A549 (cell line): ENCODE measurements around the gene ALDH3B1. TPM values are rescaled to one million over a fixed set of nuclear protein-coding genes. Genes with fewer than 3 reads are reported as not detected.

ENCODE experiments used
- ATAC-seq, 2 experiments: fragments of 200-7000 bp in 1 of 2; fragments of >200 bp in 1 of 2; cut with Nextera tagmentation in 1 of 2; cut with Tn5 transposase in 1 of 2; 3 replicates each; pipeline versions ENCODE4 v1.8.0 to v1.9.1; 2018 to 2020; ENCODE audit warnings: mild to moderate bottlenecking in 1 of 2, moderate library complexity in 1 of 2
- CTCF ChIA-PET: fragments of 300-600 bp; sonication (Branson Sonifier 250); formaldehyde crosslinking; extraction: SDS; loops from one replicate; lab custom pipeline; 2021; ENCODE audit warnings: antibody characterized with exemption, inconsistent platforms; lab: Yijun Ruan, JAX
- POLR2A ChIA-PET: fragments of 350-600 bp; formaldehyde crosslinking; extraction: SDS; loops from one replicate; lab custom pipeline; 2021; ENCODE audit warnings: antibody characterized with exemption, inconsistent platforms; lab: Yijun Ruan, JAX
- DNase-seq, 2 experiments: peaks; one replicate each; pipeline versions ENCODE4 v3.0.0 to v3.0.0-alpha.2; 2011 to 2016; ENCODE audit warnings: low read depth in 1 of 2, low spot score in 1 of 2
- FAIRE-seq: peaks from 2 replicates; lab custom pipeline; 2011; peaks lifted over from hg19 to GRCh38; lab: Jason Lieb, UNC
- H3K27ac ChIP-seq, 2 experiments: fragments of >200 bp; sonication (Bioruptor Twin); formaldehyde crosslinking; 3 replicates each; pipeline ENCODE4 v1.5.1; 2016 to 2017
- H3K4me1 ChIP-seq: fragments of >200 bp; sonication (Bioruptor Twin); formaldehyde crosslinking; 3 replicates; pipeline ENCODE4 v1.6.1; 2016
- H3K4me2 ChIP-seq: fragments of >200 bp; sonication (Bioruptor Twin); formaldehyde crosslinking; 3 replicates; pipeline ENCODE4 v1.6.1; 2016
- H3K4me3 ChIP-seq: fragments of >200 bp; sonication (Bioruptor Twin); formaldehyde crosslinking; 3 replicates; pipeline ENCODE4 v1.5.1; 2016
- H3K9me3 ChIP-seq: fragments of >200 bp; sonication (Bioruptor Twin); formaldehyde crosslinking; 3 replicates; pipeline ENCODE4 v1.6.1; 2016
- BHLHE40 ChIP-seq: IDR thresholded peaks from 2 replicates; pipeline ENCODE4 v1.6.1; 2012; ENCODE audit warnings: low read depth, low read length, inconsistent platforms
- CBX2 ChIP-seq: fragments of 200-600 bp; sonication (generic); IDR thresholded peaks from 2 replicates; pipeline ENCODE4 v1.6.1; 2016; ENCODE audit warnings: low read depth, mild to moderate bottlenecking, borderline replicate concordance
- CBX8 ChIP-seq: fragments of 200-600 bp; sonication (generic); IDR thresholded peaks from 2 replicates; pipeline ENCODE4 v1.6.1; 2016
- CEBPB ChIP-seq, 2 experiments: fragments of >200 bp in 1 of 2; sonication (Bioruptor Twin) in 1 of 2; formaldehyde crosslinking in 1 of 2; IDR thresholded peaks; 2 replicates each; pipeline ENCODE4 v1.6.1; 2012 to 2016
- EP300 ChIP-seq, 2 experiments: fragments of >200 bp; sonication (Bioruptor Twin); formaldehyde crosslinking; IDR thresholded peaks; 2 replicates in 1 of 2; 3 replicates in 1 of 2; pipeline ENCODE4 v1.6.1; 2016 to 2017
- ESRRA ChIP-seq: fragments of 150-350 bp; IDR thresholded peaks from 2 replicates; pipeline ENCODE4 v1.6.1; 2014; ENCODE audit warnings: mild to moderate bottlenecking, low read length, borderline replicate concordance
- FOXS1 ChIP-seq: fragments of 250-450 bp; sonication (Bioruptor Pico); IDR thresholded peaks from 2 replicates; pipeline ENCODE4 v1.5.0; 2020; ENCODE audit warnings: mild to moderate bottlenecking, moderate library complexity
- HEYL ChIP-seq: fragments of 250-450 bp; sonication (Bioruptor Pico); IDR thresholded peaks from 2 replicates; pipeline ENCODE4 v1.8.0; 2021; ENCODE audit warnings: mild to moderate bottlenecking, moderate library complexity
- HOXB13 ChIP-seq: fragments of 250-450 bp; sonication (Bioruptor Pico); IDR thresholded peaks from 2 replicates; pipeline ENCODE4 v1.5.0; 2020; ENCODE audit warnings: low read depth, mild to moderate bottlenecking, moderate library complexity
- JUN ChIP-seq, 2 experiments: fragments of >200 bp; sonication (Bioruptor Twin); formaldehyde crosslinking; IDR thresholded peaks; 2 replicates in 1 of 2; 3 replicates in 1 of 2; pipeline ENCODE4 v1.6.1; 2016 to 2017
- JUNB ChIP-seq: fragments of >200 bp; sonication (Bioruptor Twin); formaldehyde crosslinking; IDR thresholded peaks from 2 replicates; pipeline ENCODE4 v1.6.1; 2016
- KDM5A ChIP-seq: fragments of 200-600 bp; sonication (generic); IDR thresholded peaks from 2 replicates; pipeline ENCODE4 v1.6.1; 2016; ENCODE audit warnings: antibody characterized with exemption, mild to moderate bottlenecking
- MAFK ChIP-seq: fragments of 450-650 bp; IDR thresholded peaks from 2 replicates; pipeline ENCODE4 v1.6.1; 2014; ENCODE audit not compliant: partially characterized antibody
- MYC ChIP-seq: IDR thresholded peaks from 2 replicates; pipeline ENCODE4 v1.6.1; 2012; ENCODE audit warnings: mild to moderate bottlenecking, inconsistent platforms, low read length, improper control_type of control experiment, borderline replicate concordance
- NFE2L2 ChIP-seq: fragments of 150-350 bp; conservative IDR thresholded peaks from 2 replicates; pipeline ENCODE4 v1.6.1; 2014; ENCODE audit warnings: low read length
- NPAS2 ChIP-seq: fragments of 250-450 bp; sonication (Bioruptor Pico); IDR thresholded peaks from 2 replicates; pipeline ENCODE4 v1.8.0; 2022; ENCODE audit warnings: mild to moderate bottlenecking, moderate library complexity, borderline replicate concordance
- NR3C1 ChIP-seq: fragments of >200 bp; sonication (Bioruptor Twin); formaldehyde crosslinking; IDR thresholded peaks from 3 replicates; pipeline ENCODE4 v1.6.1; 2017
- PHF8 ChIP-seq: fragments of 200-600 bp; sonication (generic); IDR thresholded peaks from 2 replicates; pipeline ENCODE4 v1.6.1; 2016; ENCODE audit warnings: low read depth, mild to moderate bottlenecking, antibody characterized with exemption, moderate library complexity, borderline replicate concordance
- POLR2A ChIP-seq: IDR thresholded peaks from 2 replicates; pipeline ENCODE4 v1.6.1; 2012; ENCODE audit warnings: mild to moderate bottlenecking, low read length
- RAD21 ChIP-seq, 2 experiments: fragments of >200 bp in 1 of 2; sonication (Bioruptor Twin) in 1 of 2; formaldehyde crosslinking in 1 of 2; IDR thresholded peaks in 1 of 2; conservative IDR thresholded peaks in 1 of 2; 2 replicates in 1 of 2; 3 replicates in 1 of 2; pipeline ENCODE4 v1.6.1; 2012 to 2018; ENCODE audit warnings: inconsistent platforms in 1 of 2
- RARB ChIP-seq: fragments of 250-450 bp; sonication (Bioruptor Pico); IDR thresholded peaks from 2 replicates; pipeline ENCODE4 v1.8.0; 2021; ENCODE audit warnings: mild to moderate bottlenecking, moderate library complexity
- RCOR1 ChIP-seq: fragments of 150-350 bp; IDR thresholded peaks from 2 replicates; pipeline ENCODE4 v1.6.1; 2014; ENCODE audit warnings: antibody characterized with exemption, low read length, low read depth
- RFX5 ChIP-seq: fragments of 450-650 bp; IDR thresholded peaks from 2 replicates; pipeline ENCODE4 v1.7.1; 2014; ENCODE audit warnings: antibody characterized with exemption, mild to moderate bottlenecking, moderate library complexity
- SMC3 ChIP-seq: fragments of >200 bp; sonication (Bioruptor Twin); formaldehyde crosslinking; IDR thresholded peaks from 3 replicates; pipeline ENCODE4 v1.6.1; 2018; ENCODE audit warnings: inconsistent platforms
- TFCP2L1 ChIP-seq: fragments of 250-450 bp; sonication (Bioruptor Pico); IDR thresholded peaks from 2 replicates; pipeline ENCODE4 v1.5.0; 2021; ENCODE audit warnings: mild to moderate bottlenecking
- TP53 ChIP-seq: fragments of 250-450 bp; sonication (Bioruptor Pico); IDR thresholded peaks from 2 replicates; pipeline ENCODE4 v1.5.0; 2021; ENCODE audit warnings: mild to moderate bottlenecking, moderate library complexity
- ZC3H11A ChIP-seq: fragments of 450-650 bp; IDR thresholded peaks from 2 replicates; pipeline ENCODE4 v1.6.1; 2014; ENCODE audit warnings: antibody characterized with exemption, mild to moderate bottlenecking
- ZFP36 ChIP-seq: fragments of 450-650 bp; IDR thresholded peaks from 2 replicates; pipeline ENCODE4 v1.6.1; 2014; ENCODE audit warnings: borderline replicate concordance; ENCODE audit not compliant: partially characterized antibody
- ZNF302 ChIP-seq: fragments of 250-450 bp; sonication (Bioruptor Pico); IDR thresholded peaks from 2 replicates; pipeline ENCODE4 v1.9.0; 2021; ENCODE audit warnings: inconsistent platforms, mild to moderate bottlenecking, moderate library complexity
- WGBS: methylation state at CpG from one replicate; pipeline ENCODE4 v1.1.6; 2017; ENCODE audit errors: missing lambda C conversion rate; 5-methylcytosine and 5-hydroxymethylcytosine counted together
- polyA plus RNA-seq, 4 experiments: library from polyadenylated mRNA; depleted of rRNA in 3 of 4; stranded (reverse); fragments of >200 nt; fragmentation: RNase III in 1 of 4; extraction: RNeasy Plus Mini Kit Qiagen cat#74134 plus additional on column Dnase treatment in 1 of 4; gene quantifications; 2 replicates in 3 of 4; 3 replicates in 1 of 4; pipeline ENCODE4 v1.2.3, GENCODE V29; 2011 to 2017
- TF ChIP-seq, protein P1 (sequence below): fragments of >200 bp; sonication (Bioruptor Twin); formaldehyde crosslinking; IDR thresholded peaks from 3 replicates; pipeline ENCODE4 v1.5.1; 2016
- TF ChIP-seq, protein P2 (sequence below): IDR thresholded peaks from 2 replicates; pipeline ENCODE4 v1.6.1; 2012
- TF ChIP-seq, protein P3 (sequence below): IDR thresholded peaks from 2 replicates; pipeline ENCODE4 v1.6.1; 2012
- TF ChIP-seq, protein P4 (sequence below): fragments of >200 bp; sonication (Bioruptor Twin); formaldehyde crosslinking; IDR thresholded peaks from 2 replicates; pipeline ENCODE4 v1.6.1; 2016

Gene ALDH3B1
- polyA plus RNA-seq, 2 of the 4 experiments (the other 2 are of a cell fraction): 93.7 to 130 TPM

DNA sequence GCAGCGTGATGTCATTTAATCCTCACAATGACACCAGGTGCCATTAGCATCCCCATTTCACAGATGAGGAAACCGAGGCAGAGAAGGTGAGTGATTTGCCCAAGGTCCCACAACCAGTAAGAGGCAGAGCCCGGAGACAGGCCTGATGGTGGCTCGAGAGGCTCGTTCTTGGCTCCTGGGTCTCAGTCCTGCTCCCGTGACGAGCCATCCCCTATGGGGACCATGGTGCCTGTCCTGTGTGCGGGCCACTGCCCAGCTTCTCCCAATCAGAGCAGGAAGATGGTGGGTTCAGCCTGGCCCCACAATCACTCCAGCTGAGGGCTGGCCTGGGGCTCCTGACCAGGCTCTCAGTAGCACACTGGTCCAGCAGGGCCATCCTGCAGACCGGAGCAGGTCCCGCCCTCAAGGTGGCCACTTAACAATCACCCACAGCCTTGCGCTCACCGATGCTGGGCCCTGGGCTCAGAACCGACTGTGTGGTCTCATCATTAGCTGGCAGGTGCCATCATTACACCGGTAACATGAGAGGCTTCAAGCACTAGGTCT is 3.6 kb downstream of the ALDH3B1 start (continued):
- peak; percentile 72; the same call in 1 of the 2 replicates for TF ChIP-seq RCOR1
- TF ChIP-seq CBX2: no peak
- TF ChIP-seq CBX8: no peak
- TF ChIP-seq, protein P1, sequence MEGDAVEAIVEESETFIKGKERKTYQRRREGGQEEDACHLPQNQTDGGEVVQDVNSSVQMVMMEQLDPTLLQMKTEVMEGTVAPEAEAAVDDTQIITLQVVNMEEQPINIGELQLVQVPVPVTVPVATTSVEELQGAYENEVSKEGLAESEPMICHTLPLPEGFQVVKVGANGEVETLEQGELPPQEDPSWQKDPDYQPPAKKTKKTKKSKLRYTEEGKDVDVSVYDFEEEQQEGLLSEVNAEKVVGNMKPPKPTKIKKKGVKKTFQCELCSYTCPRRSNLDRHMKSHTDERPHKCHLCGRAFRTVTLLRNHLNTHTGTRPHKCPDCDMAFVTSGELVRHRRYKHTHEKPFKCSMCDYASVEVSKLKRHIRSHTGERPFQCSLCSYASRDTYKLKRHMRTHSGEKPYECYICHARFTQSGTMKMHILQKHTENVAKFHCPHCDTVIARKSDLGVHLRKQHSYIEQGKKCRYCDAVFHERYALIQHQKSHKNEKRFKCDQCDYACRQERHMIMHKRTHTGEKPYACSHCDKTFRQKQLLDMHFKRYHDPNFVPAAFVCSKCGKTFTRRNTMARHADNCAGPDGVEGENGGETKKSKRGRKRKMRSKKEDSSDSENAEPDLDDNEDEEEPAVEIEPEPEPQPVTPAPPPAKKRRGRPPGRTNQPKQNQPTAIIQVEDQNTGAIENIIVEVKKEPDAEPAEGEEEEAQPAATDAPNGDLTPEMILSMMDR: no peak; the same call in 2 of the 3 replicates
- no peak for TF ChIP-seq RAD21 (conservative IDR thresholded peaks at IDR 0.05 in 1 of 2, IDR thresholded peaks at IDR 0.05 in 1 of 2)
- peak; percentile 64; the same call in 1 of the 2 replicates for TF ChIP-seq HEYL (CRISPR knock-in tag)
- TF ChIP-seq, protein P2, sequence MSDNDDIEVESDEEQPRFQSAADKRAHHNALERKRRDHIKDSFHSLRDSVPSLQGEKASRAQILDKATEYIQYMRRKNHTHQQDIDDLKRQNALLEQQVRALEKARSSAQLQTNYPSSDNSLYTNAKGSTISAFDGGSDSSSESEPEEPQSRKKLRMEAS: no peak
- TF ChIP-seq NR3C1: no peak
- no peak for TF ChIP-seq RFX5
- no peak for TF ChIP-seq FOXS1 (CRISPR knock-in tag)
- TF ChIP-seq MAFK: no peak
- TF ChIP-seq MYC: 0 out of 2 replicates have a peak, but pooled peaks have one; percentile 1

DNA sequence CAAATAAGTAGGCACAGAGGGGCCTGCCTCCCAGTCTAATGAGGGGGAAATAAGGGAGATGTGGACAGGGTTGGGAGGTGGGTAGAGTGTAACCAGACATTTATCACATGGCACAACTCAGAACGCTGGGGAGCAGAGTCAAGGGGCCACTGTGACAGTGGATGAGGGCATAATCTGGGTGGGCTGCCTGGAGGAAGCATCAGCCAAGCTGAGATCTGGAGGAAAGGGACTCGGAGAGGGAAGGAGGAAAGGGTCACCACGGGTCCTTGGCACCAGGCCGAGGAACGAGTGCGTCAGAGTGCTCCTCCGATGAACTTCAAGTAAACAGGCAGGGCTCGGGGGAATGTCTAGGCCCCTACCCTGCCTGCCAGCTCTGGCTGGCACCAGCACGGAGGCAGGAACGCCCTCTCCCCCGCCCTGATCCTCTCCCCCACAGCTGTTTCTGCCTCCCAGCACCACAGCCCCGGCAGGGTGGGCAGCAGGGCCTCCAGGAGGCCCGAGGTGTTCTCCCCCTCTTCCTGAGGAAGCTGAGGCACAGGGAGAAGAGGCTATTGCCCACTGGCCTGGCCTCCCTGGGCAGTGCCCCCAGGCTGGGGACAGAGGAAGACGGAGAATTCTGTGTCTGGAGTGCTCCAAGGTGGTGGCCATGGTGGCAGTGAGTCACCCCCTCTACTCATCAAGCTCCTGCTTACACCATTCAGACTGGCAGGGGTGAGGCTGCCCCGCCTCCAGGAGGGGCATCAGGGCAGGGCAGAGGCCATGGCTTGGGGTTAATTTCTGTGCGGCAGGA is 4.2 kb downstream of the ALDH3B1 start:
- ATAC-seq (peak; percentile 49 to 59), DNase-seq (peak; percentile 89 to 100), FAIRE-seq (peak; percentile 94)
- 0% methylated on average over 12 of the region's 16 CpGs for WGBS
- H3K9me3 ChIP-seq: no peaks in the 10 kb centered on the region
- CTCF ChIA-PET: interaction anchor here (0.9 to 3.9 kb wide), 9 partner anchors 8 to 195 kb away, joined by 3 to 23 read pairs (median 4); partner anchors contain the start of gene UNC93B1
- peaks cover 83% of the 10 kb centered on the region for H3K4me1 ChIP-seq
- POLR2A ChIA-PET: interaction anchor here (0.8 to 3.8 kb wide), 8 partner anchors 9 to 29 kb away, joined by 3 to 37 read pairs (median 6); partner anchors contain the start of gene NDUFS8
- H3K4me2 ChIP-seq: peak overlapping the region; percentile 96
- H3K27ac ChIP-seq: peak overlapping the region; percentile 99 to 100
- H3K4me3 ChIP-seq: peak overlapping the region; percentile 8; the same call in 2 of the 3 replicates
- peak; percentile 94 for TF ChIP-seq HOXB13 (CRISPR knock-in tag)
- TF ChIP-seq CEBPB (IDR thresholded peaks at IDR 0.05): peak; percentile 7 to 49; a peak in 1 of 4 replicates
- peak; percentile 26; the same call in 2 of the 3 replicates for TF ChIP-seq SMC3
- TF ChIP-seq, protein P1: no peak
- no peak for TF ChIP-seq KDM5A
- TF ChIP-seq ZC3H11A: no peak
- peak; percentile 77 for TF ChIP-seq FOXS1 (CRISPR knock-in tag)
- TF ChIP-seq, protein P2: peak; percentile 89
- TF ChIP-seq TFCP2L1 (CRISPR knock-in tag): peak; percentile 41; the same call in 1 of the 2 replicates
- TF ChIP-seq RARB (CRISPR knock-in tag): peak; percentile 95
- TF ChIP-seq EP300 (IDR thresholded peaks at IDR 0.05): peak; percentile 84 to 93; a peak in 4 of 5 replicates
- peak; percentile 96 to 97 for TF ChIP-seq JUN (IDR thresholded peaks at IDR 0.05)
- no peak; the same call in 1 of the 2 replicates for TF ChIP-seq NFE2L2
- TF ChIP-seq HEYL (CRISPR knock-in tag): peak; percentile 48; the same call in 1 of the 2 replicates
- TF ChIP-seq, protein P3, sequence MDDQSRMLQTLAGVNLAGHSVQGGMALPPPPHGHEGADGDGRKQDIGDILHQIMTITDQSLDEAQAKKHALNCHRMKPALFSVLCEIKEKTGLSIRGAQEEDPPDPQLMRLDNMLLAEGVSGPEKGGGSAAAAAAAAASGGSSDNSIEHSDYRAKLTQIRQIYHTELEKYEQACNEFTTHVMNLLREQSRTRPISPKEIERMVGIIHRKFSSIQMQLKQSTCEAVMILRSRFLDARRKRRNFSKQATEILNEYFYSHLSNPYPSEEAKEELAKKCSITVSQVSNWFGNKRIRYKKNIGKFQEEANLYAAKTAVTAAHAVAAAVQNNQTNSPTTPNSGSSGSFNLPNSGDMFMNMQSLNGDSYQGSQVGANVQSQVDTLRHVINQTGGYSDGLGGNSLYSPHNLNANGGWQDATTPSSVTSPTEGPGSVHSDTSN: peak; percentile 72; the same call in 1 of the 2 replicates
- TF ChIP-seq, protein P4, sequence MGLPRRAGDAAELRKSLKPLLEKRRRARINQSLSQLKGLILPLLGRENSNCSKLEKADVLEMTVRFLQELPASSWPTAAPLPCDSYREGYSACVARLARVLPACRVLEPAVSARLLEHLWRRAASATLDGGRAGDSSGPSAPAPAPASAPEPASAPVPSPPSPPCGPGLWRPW: no peak
- TF ChIP-seq PHF8: no peak
- peak; percentile 77 for TF ChIP-seq JUNB
- no peak for TF ChIP-seq CBX8
- TF ChIP-seq ZNF302 (CRISPR knock-in tag): peak; percentile 95
- TF ChIP-seq POLR2A: no peak
- TF ChIP-seq NPAS2 (CRISPR knock-in tag): no peak
- no peak for TF ChIP-seq NR3C1
- peak; percentile 100 for TF ChIP-seq ZFP36
- no peak for TF ChIP-seq TP53
- no peak; the same call in 1 of the 2 replicates for TF ChIP-seq ESRRA
- no peak for TF ChIP-seq BHLHE40
